OCI-LY3 (cell line): ENCODE results near the gene GPHN.

Experiments used
- EZH2phosphoT487 ChIP-seq: fragments of 200-600 bp; shearing (Covaris generic); IDR thresholded peaks from 2 replicates; pipeline ENCODE4 v1.6.1; 2018; ENCODE audit warnings: antibody characterized with exemption, mixed run types, low read depth
- TF ChIP-seq, protein P1 (sequence below): fragments of 200-600, 300-600 bp; sonication (generic); IDR thresholded peaks from 2 replicates; pipeline ENCODE4 v1.5.1; 2014; ENCODE audit warnings: antibody characterized with exemption, low read length, low read depth

DNA sequence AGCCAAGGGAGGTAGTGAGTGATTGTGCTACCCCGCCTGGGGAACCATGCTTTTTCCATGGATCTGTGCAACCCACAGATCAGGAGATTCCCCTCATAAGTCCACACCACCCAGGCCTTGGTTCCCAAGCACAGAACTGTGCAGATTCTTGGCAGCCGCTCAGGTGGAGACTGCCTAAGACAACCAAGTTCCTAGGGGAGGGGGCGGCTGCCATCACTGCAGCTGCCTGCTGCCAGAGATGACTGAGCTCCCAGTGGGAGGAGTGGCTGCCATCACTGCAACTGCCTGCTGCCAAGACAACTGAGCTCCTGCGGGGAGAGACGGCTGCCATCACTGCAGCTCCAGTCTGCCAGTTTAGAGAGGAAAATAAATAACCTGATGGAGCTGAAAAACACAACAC, 542.9 kb downstream of the GPHN start:
- TF ChIP-seq, protein P1, sequence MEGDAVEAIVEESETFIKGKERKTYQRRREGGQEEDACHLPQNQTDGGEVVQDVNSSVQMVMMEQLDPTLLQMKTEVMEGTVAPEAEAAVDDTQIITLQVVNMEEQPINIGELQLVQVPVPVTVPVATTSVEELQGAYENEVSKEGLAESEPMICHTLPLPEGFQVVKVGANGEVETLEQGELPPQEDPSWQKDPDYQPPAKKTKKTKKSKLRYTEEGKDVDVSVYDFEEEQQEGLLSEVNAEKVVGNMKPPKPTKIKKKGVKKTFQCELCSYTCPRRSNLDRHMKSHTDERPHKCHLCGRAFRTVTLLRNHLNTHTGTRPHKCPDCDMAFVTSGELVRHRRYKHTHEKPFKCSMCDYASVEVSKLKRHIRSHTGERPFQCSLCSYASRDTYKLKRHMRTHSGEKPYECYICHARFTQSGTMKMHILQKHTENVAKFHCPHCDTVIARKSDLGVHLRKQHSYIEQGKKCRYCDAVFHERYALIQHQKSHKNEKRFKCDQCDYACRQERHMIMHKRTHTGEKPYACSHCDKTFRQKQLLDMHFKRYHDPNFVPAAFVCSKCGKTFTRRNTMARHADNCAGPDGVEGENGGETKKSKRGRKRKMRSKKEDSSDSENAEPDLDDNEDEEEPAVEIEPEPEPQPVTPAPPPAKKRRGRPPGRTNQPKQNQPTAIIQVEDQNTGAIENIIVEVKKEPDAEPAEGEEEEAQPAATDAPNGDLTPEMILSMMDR: no peak
- no peak for TF ChIP-seq EZH2phosphoT487
